ENCODE measurements around the gene BRAF.
"Not testable (repeated sequence)": the region's sequence is repeated elsewhere in the genome, so short reads cannot be mapped to it uniquely, and the experiment has no call there.

Gene BRAF

GRCh38 chr7:140677496-140677895 lies 247.2 kb downstream of the BRAF start:
- DNase-seq = no peak

- not testable (repeated sequence) for DNase-seq
These were observed 247.8 kb downstream of the BRAF start for GRCh38 chr7:140676956-140677355.

GRCh38 chr7:140676306-140676705 lies 248.4 kb downstream of the BRAF start:
- DNase-seq = no peak

GRCh38 chr7:140675726-140676125 lies 249.0 kb downstream of the BRAF start:
- DNase-seq = no peak

- peak; percentile 35 to 80 for DNase-seq
These were observed 249.6 kb downstream of the BRAF start for GRCh38 chr7:140674899-140675701.

- no peak for DNase-seq
These were observed 250.4 kb downstream of the BRAF start for GRCh38 chr7:140674356-140674800.

GRCh38 chr7:140673774-140674155 lies 251.0 kb downstream of the BRAF start:
- no peak for DNase-seq

- DNase-seq = peak in 1 of 2 donors; percentile 66
These were observed 251.5 kb downstream of the BRAF start for GRCh38 chr7:140673063-140673773.

GRCh38 chr7:140672382-140673062 lies 252.2 kb downstream of the BRAF start, which contains the start of gene ADCK2:
Gene ADCK2 (plus strand): TSS chr7:140672945. CDS start chr7:140673331, 386 bp downstream.
- peak in 1 of 2 donors; percentile 66 for DNase-seq

- no peak for DNase-seq
These were observed 252.8 kb downstream of the BRAF start for GRCh38 chr7:140671966-140672365.

GRCh38 chr7:140670343-140670935 lies 254.3 kb downstream of the BRAF start:
- DNase-seq = no peak

GRCh38 chr7:140669862-140670261 lies 254.9 kb downstream of the BRAF start:
- DNase-seq = not testable (repeated sequence)

- DNase-seq = no peak
These were observed 255.4 kb downstream of the BRAF start for GRCh38 chr7:140669352-140669751.
